RWPE1 (cell line): Measurements from ENCODE around the gene CNN2.

Source experiments
- CTCF ChIA-PET: fragments of 350-600 bp; sonication (Branson Sonifier 250); formaldehyde crosslinking; extraction: SDS; loops from one replicate; lab custom pipeline; 2021; lab: Yijun Ruan, JAX
- POLR2A ChIA-PET: fragments of 400-600 bp; formaldehyde crosslinking; extraction: SDS; loops from one replicate; lab custom pipeline; 2020; ENCODE audit warnings: antibody characterized with exemption; ENCODE audit not compliant: low non-redundant PET; lab: Yijun Ruan, JAX
- DNase-seq: peaks from one replicate; pipeline ENCODE4 v3.0.0; 2012; ENCODE audit warnings: low spot score
- H3K27ac ChIP-seq: fragments of 450-650 bp; 2 replicates; pipeline ENCODE4 v1.5.1; 2017
- TF ChIP-seq, protein P1 (sequence below): fragments of 450-650 bp; conservative IDR thresholded peaks from 2 replicates; pipeline ENCODE4 v1.5.1; 2017; ENCODE audit warnings: low read depth, mild to moderate bottlenecking

The CNN2 gene

DNA sequence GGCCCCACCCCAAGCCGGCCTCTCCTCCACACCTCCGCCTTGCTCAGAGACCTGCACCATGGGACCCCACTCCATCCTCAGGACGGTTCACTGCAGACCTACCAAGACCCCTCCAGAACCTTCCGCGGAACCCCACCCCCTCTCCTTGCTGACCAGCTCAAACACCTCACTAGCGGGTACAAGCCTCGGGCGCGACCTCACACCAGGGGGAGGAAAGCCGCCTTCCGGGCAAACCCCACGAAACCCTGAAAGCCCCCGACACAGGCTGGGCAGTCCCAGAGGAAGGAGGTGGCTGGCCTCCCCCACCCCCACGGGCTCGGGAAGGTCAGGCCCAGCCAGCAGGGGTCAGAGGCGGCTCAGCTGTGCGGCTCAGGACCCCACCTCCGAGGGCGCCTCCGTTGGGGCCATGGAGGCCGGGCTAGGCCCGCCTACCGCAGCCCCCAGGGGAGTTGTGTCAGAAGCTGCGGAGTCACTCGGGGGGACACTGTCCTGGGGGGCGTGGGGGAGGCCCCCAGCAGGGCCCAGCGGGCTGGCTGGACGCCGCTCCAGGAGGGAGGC is 16.3 kb upstream of the CNN2 start:
- DNase-seq = no peak
- TF ChIP-seq, protein P1, sequence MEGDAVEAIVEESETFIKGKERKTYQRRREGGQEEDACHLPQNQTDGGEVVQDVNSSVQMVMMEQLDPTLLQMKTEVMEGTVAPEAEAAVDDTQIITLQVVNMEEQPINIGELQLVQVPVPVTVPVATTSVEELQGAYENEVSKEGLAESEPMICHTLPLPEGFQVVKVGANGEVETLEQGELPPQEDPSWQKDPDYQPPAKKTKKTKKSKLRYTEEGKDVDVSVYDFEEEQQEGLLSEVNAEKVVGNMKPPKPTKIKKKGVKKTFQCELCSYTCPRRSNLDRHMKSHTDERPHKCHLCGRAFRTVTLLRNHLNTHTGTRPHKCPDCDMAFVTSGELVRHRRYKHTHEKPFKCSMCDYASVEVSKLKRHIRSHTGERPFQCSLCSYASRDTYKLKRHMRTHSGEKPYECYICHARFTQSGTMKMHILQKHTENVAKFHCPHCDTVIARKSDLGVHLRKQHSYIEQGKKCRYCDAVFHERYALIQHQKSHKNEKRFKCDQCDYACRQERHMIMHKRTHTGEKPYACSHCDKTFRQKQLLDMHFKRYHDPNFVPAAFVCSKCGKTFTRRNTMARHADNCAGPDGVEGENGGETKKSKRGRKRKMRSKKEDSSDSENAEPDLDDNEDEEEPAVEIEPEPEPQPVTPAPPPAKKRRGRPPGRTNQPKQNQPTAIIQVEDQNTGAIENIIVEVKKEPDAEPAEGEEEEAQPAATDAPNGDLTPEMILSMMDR = no peak
- POLR2A ChIA-PET = interaction anchor here (0.6 kb wide), 1 partner anchor 354 kb away, joined by 3 read pairs; no protein-coding TSS in a partner anchor
- CTCF ChIA-PET = no interaction called here
- H3K27ac ChIP-seq = peak overlapping the region; percentile 12

DNA sequence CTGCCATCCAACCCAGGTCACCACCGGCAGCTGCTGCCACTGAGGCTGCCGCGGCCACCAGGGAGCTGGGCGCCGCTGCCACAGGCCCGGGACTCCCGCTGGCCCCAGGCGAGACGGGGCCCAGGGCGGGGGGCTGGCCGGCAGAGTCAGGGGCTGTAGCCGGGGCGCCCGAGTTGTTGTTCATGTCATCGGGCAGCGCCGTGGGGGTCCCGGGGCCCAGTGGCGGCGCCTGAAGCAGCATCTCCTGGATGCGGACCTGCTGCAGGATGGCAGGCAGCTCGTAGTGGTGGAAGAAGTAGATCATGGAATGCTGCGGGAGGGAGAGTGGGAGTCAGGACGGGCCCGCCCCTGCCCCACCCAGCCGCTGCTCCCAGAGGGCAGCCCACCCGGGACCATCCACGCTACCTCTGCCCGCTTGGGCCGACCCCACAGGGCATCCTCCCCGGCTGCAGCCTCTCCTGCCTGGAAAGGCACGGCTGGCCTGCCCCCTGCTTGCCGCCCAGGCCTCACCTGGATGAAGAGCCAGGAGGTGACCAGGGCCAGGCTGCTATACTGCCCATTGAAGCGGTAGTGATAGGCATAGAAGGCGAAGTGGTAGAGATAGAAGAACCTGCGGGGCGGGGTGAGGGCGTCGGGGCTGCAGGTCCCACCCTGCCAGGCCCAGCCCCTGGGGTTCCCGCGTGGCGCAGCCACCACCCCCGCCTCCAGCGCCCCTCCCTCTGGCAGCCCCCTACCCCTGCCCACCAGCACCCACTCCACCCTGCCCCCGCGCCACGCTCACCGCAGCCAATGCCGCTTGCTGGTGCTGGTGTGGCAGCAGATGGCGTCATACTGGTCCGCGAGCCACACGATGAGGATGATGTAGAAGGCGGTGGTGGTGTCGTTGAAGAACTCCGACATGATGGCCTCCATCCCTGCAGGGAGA is 15.6 kb upstream of the CNN2 start:
- ChIA-PET POLR2A (interaction anchor here (0.6 kb wide), 1 partner anchor 354 kb away, joined by 3 read pairs; no protein-coding TSS in a partner anchor), CTCF (no interaction called here)
- no peak for DNase-seq
- TF ChIP-seq, protein P1 = no peak
- H3K27ac ChIP-seq = peak overlapping the region; percentile 93; the same call in 1 of the 2 replicates

DNA sequence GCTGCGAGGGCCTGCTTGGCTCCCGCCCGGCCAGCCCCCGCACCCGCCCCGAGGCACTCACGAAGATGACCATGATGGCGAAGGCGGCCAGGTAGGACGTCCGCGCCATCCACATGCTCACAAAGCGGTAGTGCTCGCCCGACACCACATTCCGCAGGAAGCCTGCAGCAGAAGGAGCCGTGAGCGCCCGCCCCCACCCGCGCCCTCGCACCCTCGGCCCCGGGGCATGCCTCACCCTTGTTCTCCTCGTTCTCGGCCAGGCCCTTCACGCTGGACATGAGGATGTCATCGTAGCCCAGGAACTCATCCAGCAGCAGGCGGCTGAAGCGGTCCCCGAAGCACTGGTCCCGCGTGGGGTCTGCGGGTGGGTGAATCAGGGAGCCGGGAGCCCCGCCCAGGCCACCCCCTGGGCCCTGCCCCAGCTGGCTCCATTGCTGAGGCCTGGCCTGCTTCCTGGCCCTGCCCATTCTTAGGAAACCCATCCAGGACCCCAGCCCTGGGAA is 14.5 kb upstream of the CNN2 start:
- POLR2A ChIA-PET = no interaction called here
- TF ChIP-seq, protein P1 = no peak
- DNase-seq = no peak
- peak overlapping the region; percentile 93 for H3K27ac ChIP-seq
- CTCF ChIA-PET = no interaction called here

DNA sequence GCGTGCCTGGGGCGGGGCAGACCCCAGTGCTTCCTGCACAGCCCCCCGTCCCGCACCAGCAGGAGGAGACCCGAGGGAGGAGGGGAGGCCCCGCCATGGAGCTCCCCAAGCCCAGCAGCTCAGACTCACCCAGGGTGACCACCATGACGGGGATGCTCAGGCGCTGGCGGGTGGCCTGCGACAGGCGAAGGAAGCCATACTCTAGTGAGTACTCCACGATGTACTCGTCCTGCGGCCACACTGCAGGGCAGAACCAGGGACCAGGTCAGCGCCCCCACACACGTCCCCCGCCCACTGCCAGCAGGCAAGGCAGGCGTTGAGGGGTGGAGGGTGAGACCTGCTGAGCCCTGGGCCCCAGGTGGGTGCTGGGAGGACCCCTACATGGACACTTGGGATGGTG is 14.1 kb upstream of the CNN2 start:
- CTCF ChIA-PET = interaction anchor here (0.7 to 0.8 kb wide), 2 partner anchors 9 to 169 kb away, joined by 3 read pairs; no protein-coding TSS in a partner anchor
- TF ChIP-seq, protein P1 = no peak
- no peak for DNase-seq
- peak overlapping the region; percentile 93; the same call in 1 of the 2 replicates for H3K27ac ChIP-seq
- POLR2A ChIA-PET = no interaction called here

DNA sequence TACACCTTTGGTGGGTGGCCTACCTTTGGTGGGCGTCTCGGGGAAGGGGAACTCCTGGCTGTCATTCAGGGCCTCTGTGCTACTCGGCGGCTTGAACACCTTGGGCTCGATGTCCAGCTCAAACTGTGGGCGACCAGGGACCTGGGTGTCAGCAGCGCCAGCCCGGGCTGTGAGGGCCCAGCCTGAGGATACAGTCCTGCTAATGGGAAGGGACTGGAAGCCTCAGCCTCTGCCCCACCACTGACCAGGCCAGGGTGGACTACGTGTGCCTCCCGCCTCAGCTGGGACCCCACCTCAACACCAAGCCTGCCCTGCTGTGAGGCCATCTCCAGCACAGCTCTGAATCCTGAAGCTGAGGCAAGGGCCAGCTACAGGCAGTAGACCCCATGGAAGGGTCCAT is 13.2 kb upstream of the CNN2 start:
- POLR2A ChIA-PET = no interaction called here
- peak overlapping the region; percentile 93 for H3K27ac ChIP-seq

More for the DNA sequence above, 13.2 kb upstream of the CNN2 start:
- DNase-seq = no peak
- TF ChIP-seq, protein P1 = no peak
- CTCF ChIA-PET = interaction anchor here (0.5 to 0.8 kb wide), 2 partner anchors 10 to 182 kb away, joined by 3 read pairs; no protein-coding TSS in a partner anchor
